ENCODE data around the gene PRRC1. TPM values are rescaled to one million over a fixed set of nuclear protein-coding genes. Genes with fewer than 3 reads are reported as not detected.

PRRC1 gene
- total and polyA plus RNA-seq, 2 experiments from 2014 or later: 64.7 to 70.7 TPM

DNA sequence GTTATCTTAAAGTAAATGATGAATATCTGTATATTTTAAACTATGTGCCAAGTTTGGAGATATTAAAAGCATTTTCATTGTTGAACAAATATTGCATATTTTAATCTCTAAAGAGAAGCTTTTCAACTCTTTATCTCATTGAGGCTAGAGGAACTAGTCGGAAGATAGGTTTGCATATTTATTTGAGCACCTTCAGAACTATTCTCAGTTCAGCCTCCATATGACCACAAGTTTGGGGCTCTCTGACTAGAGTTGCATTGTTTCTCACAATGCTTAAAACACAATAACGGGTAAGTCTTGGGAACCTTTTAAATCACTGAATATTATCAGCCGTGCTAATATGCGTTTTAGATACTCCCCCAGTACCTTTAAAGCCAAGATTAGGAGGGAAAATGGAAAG lies 84.2 kb downstream of the PRRC1 start:
- no peak for ATAC-seq
- H3K4me1 Mint-ChIP-seq: peaks cover 19% of the 10 kb centered on the region

More for the DNA sequence above, 84.2 kb downstream of the PRRC1 start:
- H3K27ac ChIP-seq (ENCODE audit: low read depth): no peak overlapping the region
- peaks cover 5% of the 10 kb centered on the region for H3K27me3 Mint-ChIP-seq (ENCODE audit: insufficient read depth, low read depth, poor library complexity)
- H3K4me1 ChIP-seq (ENCODE audit: insufficient read depth): peaks cover 9% of the 10 kb centered on the region
- no peaks in the 10 kb centered on the region for H3K9me3 Mint-ChIP-seq
- no peak for TF ChIP-seq POLR2AphosphoS5 (IDR thresholded peaks at IDR 0.05; ENCODE audit: low read depth)
- TF ChIP-seq NANOG (IDR thresholded peaks at IDR 0.05; ENCODE audit: borderline replicate concordance): no peak
- TF ChIP-seq CREB1 (CRISPR knock-in tag; IDR thresholded peaks at IDR 0.05; ENCODE audit: low read depth): no peak
- TF ChIP-seq, protein P1, sequence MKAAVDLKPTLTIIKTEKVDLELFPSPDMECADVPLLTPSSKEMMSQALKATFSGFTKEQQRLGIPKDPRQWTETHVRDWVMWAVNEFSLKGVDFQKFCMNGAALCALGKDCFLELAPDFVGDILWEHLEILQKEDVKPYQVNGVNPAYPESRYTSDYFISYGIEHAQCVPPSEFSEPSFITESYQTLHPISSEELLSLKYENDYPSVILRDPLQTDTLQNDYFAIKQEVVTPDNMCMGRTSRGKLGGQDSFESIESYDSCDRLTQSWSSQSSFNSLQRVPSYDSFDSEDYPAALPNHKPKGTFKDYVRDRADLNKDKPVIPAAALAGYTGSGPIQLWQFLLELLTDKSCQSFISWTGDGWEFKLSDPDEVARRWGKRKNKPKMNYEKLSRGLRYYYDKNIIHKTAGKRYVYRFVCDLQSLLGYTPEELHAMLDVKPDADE (IDR thresholded peaks at IDR 0.05): no peak
- no peak for TF ChIP-seq EZH2 (IDR thresholded peaks at IDR 0.05; ENCODE audit: low read depth, unreplicated experiment)
- TF ChIP-seq ZNF114 (CRISPR knock-in tag; IDR thresholded peaks at IDR 0.05): no peak
- no peak for TF ChIP-seq JUNB (IDR thresholded peaks at IDR 0.05; ENCODE audit: unreplicated experiment)
- TF ChIP-seq ZNF331 (CRISPR knock-in tag; IDR thresholded peaks at IDR 0.05; ENCODE audit: low read depth): no peak
- no peak for TF ChIP-seq EZH2phosphoT487 (IDR thresholded peaks at IDR 0.05; ENCODE audit: unreplicated experiment)
- TF ChIP-seq STAT1 (IDR thresholded peaks at IDR 0.05; ENCODE audit: unreplicated experiment): no peak
- TF ChIP-seq, protein P2, sequence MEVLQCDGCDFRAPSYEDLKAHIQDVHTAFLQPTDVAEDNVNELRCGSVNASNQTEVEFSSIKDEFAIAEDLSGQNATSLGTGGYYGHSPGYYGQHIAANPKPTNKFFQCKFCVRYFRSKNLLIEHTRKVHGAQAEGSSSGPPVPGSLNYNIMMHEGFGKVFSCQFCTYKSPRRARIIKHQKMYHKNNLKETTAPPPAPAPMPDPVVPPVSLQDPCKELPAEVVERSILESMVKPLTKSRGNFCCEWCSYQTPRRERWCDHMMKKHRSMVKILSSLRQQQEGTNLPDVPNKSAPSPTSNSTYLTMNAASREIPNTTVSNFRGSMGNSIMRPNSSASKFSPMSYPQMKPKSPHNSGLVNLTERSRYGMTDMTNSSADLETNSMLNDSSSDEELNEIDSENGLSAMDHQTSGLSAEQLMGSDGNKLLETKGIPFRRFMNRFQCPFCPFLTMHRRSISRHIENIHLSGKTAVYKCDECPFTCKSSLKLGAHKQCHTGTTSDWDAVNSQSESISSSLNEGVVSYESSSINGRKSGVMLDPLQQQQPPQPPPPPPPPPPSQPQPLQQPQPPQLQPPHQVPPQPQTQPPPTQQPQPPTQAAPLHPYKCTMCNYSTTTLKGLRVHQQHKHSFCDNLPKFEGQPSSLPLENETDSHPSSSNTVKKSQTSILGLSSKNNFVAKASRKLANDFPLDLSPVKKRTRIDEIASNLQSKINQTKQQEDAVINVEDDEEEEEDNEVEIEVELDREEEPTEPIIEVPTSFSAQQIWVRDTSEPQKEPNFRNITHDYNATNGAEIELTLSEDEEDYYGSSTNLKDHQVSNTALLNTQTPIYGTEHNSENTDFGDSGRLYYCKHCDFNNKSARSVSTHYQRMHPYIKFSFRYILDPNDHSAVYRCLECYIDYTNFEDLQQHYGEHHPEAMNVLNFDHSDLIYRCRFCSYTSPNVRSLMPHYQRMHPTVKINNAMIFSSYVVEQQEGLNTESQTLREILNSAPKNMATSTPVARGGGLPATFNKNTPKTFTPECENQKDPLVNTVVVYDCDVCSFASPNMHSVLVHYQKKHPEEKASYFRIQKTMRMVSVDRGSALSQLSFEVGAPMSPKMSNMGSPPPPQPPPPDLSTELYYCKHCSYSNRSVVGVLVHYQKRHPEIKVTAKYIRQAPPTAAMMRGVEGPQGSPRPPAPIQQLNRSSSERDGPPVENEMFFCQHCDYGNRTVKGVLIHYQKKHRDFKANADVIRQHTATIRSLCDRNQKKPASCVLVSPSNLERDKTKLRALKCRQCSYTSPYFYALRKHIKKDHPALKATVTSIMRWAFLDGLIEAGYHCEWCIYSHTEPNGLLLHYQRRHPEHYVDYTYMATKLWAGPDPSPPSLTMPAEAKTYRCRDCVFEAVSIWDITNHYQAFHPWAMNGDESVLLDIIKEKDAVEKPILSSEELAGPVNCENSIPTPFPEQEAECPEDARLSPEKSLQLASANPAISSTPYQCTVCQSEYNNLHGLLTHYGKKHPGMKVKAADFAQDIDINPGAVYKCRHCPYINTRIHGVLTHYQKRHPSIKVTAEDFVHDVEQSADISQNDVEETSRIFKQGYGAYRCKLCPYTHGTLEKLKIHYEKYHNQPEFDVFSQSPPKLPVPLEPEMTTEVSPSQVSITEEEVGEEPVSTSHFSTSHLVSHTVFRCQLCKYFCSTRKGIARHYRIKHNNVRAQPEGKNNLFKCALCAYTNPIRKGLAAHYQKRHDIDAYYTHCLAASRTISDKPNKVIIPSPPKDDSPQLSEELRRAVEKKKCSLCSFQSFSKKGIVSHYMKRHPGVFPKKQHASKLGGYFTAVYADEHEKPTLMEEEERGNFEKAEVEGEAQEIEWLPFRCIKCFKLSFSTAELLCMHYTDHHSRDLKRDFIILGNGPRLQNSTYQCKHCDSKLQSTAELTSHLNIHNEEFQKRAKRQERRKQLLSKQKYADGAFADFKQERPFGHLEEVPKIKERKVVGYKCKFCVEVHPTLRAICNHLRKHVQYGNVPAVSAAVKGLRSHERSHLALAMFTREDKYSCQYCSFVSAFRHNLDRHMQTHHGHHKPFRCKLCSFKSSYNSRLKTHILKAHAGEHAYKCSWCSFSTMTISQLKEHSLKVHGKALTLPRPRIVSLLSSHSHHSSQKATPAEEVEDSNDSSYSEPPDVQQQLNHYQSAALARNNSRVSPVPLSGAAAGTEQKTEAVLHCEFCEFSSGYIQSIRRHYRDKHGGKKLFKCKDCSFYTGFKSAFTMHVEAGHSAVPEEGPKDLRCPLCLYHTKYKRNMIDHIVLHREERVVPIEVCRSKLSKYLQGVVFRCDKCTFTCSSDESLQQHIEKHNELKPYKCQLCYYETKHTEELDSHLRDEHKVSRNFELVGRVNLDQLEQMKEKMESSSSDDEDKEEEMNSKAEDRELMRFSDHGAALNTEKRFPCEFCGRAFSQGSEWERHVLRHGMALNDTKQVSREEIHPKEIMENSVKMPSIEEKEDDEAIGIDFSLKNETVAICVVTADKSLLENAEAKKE (CRISPR knock-in tag; IDR thresholded peaks at IDR 0.05): no peak
- no peak for DNase-seq (ENCODE audit: low spot score)
- H3K4me3 Mint-ChIP-seq: no peak overlapping the region
- peaks cover 7% of the 10 kb centered on the region; the same call in 1 of the 2 replicates for H3K9me2 ChIP-seq (ENCODE audit: insufficient read depth)
- no peaks in the 10 kb centered on the region for H3K36me3 ChIP-seq (ENCODE audit: insufficient read depth)
- no peaks in the 10 kb centered on the region for H4K20me1 ChIP-seq (replicated peaks; ENCODE audit: insufficient read depth)
- no peak overlapping the region for H3K4me3 ChIP-seq
- H3F3A ChIP-seq (replicated peaks; ENCODE audit: low read depth): no peaks in the 10 kb centered on the region
- H3K36me3 Mint-ChIP-seq (ENCODE audit: low read depth): no peaks in the 10 kb centered on the region
- no peaks in the 10 kb centered on the region for H3K79me2 ChIP-seq (replicated peaks; ENCODE audit: insufficient read depth)
- no peak overlapping the region for H3K4me2 ChIP-seq
- H2AFZ ChIP-seq: no peak overlapping the region
- H3K27me3 ChIP-seq (ENCODE audit: insufficient read depth): no peaks in the 10 kb centered on the region
- no peak overlapping the region for H3K27ac Mint-ChIP-seq
